Measurements from ENCODE around the gene CTDSP1.

CTDSP1 gene

GRCh38 chr2:218400167-218400929, 680 bp downstream of the CTDSP1 start:
- Histone ChIP-seq H3K4me3 (peak overlapping the region; percentile 79 to 97 (median 93)), H3K4me2 (peak overlapping the region; percentile 90 to 100 (median 98); a peak in 21 of 22 replicates), H3K9ac (peak overlapping the region; percentile 94 to 100 (median 99)), H3K36me3 (peaks cover 33 to 45% (median 42%) of the 10 kb centered on the region in 11 experiments), H3K27ac (peak overlapping the region; percentile 94 to 100 (median 99)), H3K4me1 (peaks cover 52 to 80% (median 75%) of the 10 kb centered on the region in 10 experiments), H4K20me1 (peaks cover 14 to 45% (median 33%) of the 10 kb centered on the region in 11 experiments; a peak in 14 of 22 replicates), H3K9me3 (replicated peaks in 1 of 11) (no peaks in the 10 kb centered on the region), H3K27me3 (peaks cover 0 to 26% (median 20%) of the 10 kb centered on the region in 11 experiments; a peak in 15 of 22 replicates)
- no peak for TF ChIP-seq Cebpa-rat (IDR thresholded peaks at IDR 0.05)

- Histone ChIP-seq H4K20me1 (peaks cover 14 to 51% (median 33%) of the 10 kb centered on the region in 11 experiments; a peak in 14 of 22 replicates), H3K36me3 (peaks cover 33 to 47% (median 43%) of the 10 kb centered on the region in 11 experiments), H3K27me3 (peaks cover 0 to 26% (median 20%) of the 10 kb centered on the region in 11 experiments; a peak in 15 of 22 replicates), H3K4me2 (peak overlapping the region; percentile 90 to 100 (median 98)), H3K4me1 (peaks cover 55 to 83% (median 77%) of the 10 kb centered on the region in 10 experiments), H3K4me3 (peak overlapping the region; percentile 79 to 97 (median 93)), H3K9ac (peak overlapping the region; percentile 94 to 100 (median 99)), H3K9me3 (replicated peaks in 1 of 11) (no peaks in the 10 kb centered on the region), H3K27ac (peak overlapping the region; percentile 44 to 100 (median 99); a peak in 21 of 22 replicates)
- TF ChIP-seq Cebpa-rat (IDR thresholded peaks at IDR 0.05), result no peak
These were observed 1.5 kb downstream of the CTDSP1 start for GRCh38 chr2:218400930-218401881.

GRCh38 chr2:218401890-218402289, 2.2 kb downstream of the CTDSP1 start:
- Histone ChIP-seq H4K20me1 (peaks cover 14 to 51% (median 33%) of the 10 kb centered on the region in 11 experiments; a peak in 14 of 22 replicates), H3K4me2 (peak overlapping the region; percentile 90 to 100 (median 98)), H3K27ac (peak overlapping the region in 10 of 11 experiments; percentile 96 to 100 (median 99); a peak in 16 of 22 replicates), H3K27me3 (peaks cover 0 to 25% (median 20%) of the 10 kb centered on the region in 11 experiments; a peak in 15 of 22 replicates), H3K4me3 (peak overlapping the region; percentile 79 to 97 (median 93); a peak in 19 of 20 replicates), H3K9ac (peak overlapping the region; percentile 94 to 100 (median 99)), H3K36me3 (peaks cover 33 to 47% (median 43%) of the 10 kb centered on the region in 11 experiments), H3K9me3 (replicated peaks in 1 of 11) (no peaks in the 10 kb centered on the region), H3K4me1 (peaks cover 59 to 81% (median 77%) of the 10 kb centered on the region in 10 experiments)
- no peak for TF ChIP-seq Cebpa-rat (IDR thresholded peaks at IDR 0.05)

- peaks cover 33 to 47% (median 43%) of the 10 kb centered on the region in 11 experiments for H3K36me3 ChIP-seq
- TF ChIP-seq Cebpa-rat (IDR thresholded peaks at IDR 0.05), result no peak
These were observed 2.8 kb downstream of the CTDSP1 start for GRCh38 chr2:218402491-218402901.

GRCh38 chr2:218402911-218403411, 3.3 kb downstream of the CTDSP1 start:
- Histone ChIP-seq H3K9me3 (replicated peaks in 1 of 11) (no peaks in the 10 kb centered on the region), H3K4me2 (peak overlapping the region; percentile 90 to 100 (median 98)), H3K27ac (peak overlapping the region in 7 of 11 experiments; percentile 78 to 100 (median 97); a peak in 7 of 22 replicates), H3K36me3 (peaks cover 33 to 47% (median 43%) of the 10 kb centered on the region in 11 experiments), H3K9ac (peak overlapping the region; percentile 69 to 100 (median 97); a peak in 17 of 22 replicates), H3K4me1 (peaks cover 65 to 81% (median 77%) of the 10 kb centered on the region in 10 experiments), H3K4me3 (peak overlapping the region in 7 of 10 experiments; percentile 34 to 97 (median 93); a peak in 12 of 20 replicates), H3K27me3 (peaks cover 0 to 14% (median 11%) of the 10 kb centered on the region in 11 experiments; a peak in 15 of 22 replicates), H4K20me1 (peaks cover 14 to 51% (median 33%) of the 10 kb centered on the region in 11 experiments; a peak in 14 of 22 replicates)
- no peak for TF ChIP-seq Cebpa-rat (IDR thresholded peaks at IDR 0.05)

More at GRCh38 chr2:218402491-218402901, 2.8 kb downstream of the CTDSP1 start:
- H3K4me1 ChIP-seq, result peaks cover 63 to 81% (median 77%) of the 10 kb centered on the region in 10 experiments
- peaks cover 14 to 51% (median 33%) of the 10 kb centered on the region in 11 experiments; a peak in 14 of 22 replicates for H4K20me1 ChIP-seq
- peak overlapping the region in 10 of 11 experiments; percentile 94 to 100 (median 98); a peak in 17 of 22 replicates for H3K9ac ChIP-seq
- peaks cover 0 to 19% (median 15%) of the 10 kb centered on the region in 11 experiments; a peak in 15 of 22 replicates for H3K27me3 ChIP-seq
- H3K9me3 ChIP-seq (replicated peaks in 1 of 11), result no peaks in the 10 kb centered on the region
- H3K4me3 ChIP-seq, result peak overlapping the region in 8 of 10 experiments; percentile 79 to 97 (median 94); a peak in 14 of 20 replicates
- H3K4me2 ChIP-seq, result peak overlapping the region; percentile 90 to 100 (median 98); a peak in 21 of 22 replicates
- H3K27ac ChIP-seq, result peak overlapping the region in 8 of 11 experiments; percentile 85 to 100 (median 99); a peak in 9 of 22 replicates

- no peak for TF ChIP-seq Cebpa-rat (IDR thresholded peaks at IDR 0.05)
These were observed 4.1 kb downstream of the CTDSP1 start for GRCh38 chr2:218403810-218404209.

GRCh38 chr2:218404351-218405085, 4.8 kb downstream of the CTDSP1 start:
- Histone ChIP-seq H3K9me3 (replicated peaks in 1 of 11) (no peaks in the 10 kb centered on the region), H3K4me3 (peak overlapping the region; percentile 2 to 97 (median 68); a peak in 16 of 20 replicates), H3K9ac (peak overlapping the region; percentile 69 to 100 (median 94)), H3K4me1 (peaks cover 71 to 76% (median 74%) of the 10 kb centered on the region in 10 experiments), H3K27ac (peak overlapping the region; percentile 15 to 98 (median 78); a peak in 21 of 22 replicates), H3K4me2 (peak overlapping the region; percentile 90 to 100 (median 98)), H4K20me1 (peaks cover 14 to 51% (median 33%) of the 10 kb centered on the region in 11 experiments; a peak in 14 of 22 replicates), H3K36me3 (peaks cover 33 to 47% (median 43%) of the 10 kb centered on the region in 11 experiments), H3K27me3 (no peaks in the 10 kb centered on the region)
- TF ChIP-seq Cebpa-rat (IDR thresholded peaks at IDR 0.05), result no peak

More at GRCh38 chr2:218403810-218404209, 4.1 kb downstream of the CTDSP1 start:
- Histone ChIP-seq H3K9ac (peak overlapping the region; percentile 69 to 100 (median 94)), H3K27ac (peak overlapping the region in 10 of 11 experiments; percentile 58 to 98 (median 78); a peak in 17 of 22 replicates), H3K27me3 (peaks cover 0 to 6% (median 3%) of the 10 kb centered on the region in 11 experiments; a peak in 11 of 22 replicates), H3K4me3 (peak overlapping the region; percentile 44 to 97 (median 84); a peak in 16 of 20 replicates), H3K9me3 (replicated peaks in 1 of 11) (no peaks in the 10 kb centered on the region), H3K4me1 (peaks cover 73 to 81% (median 77%) of the 10 kb centered on the region in 10 experiments), H3K36me3 (peaks cover 33 to 47% (median 43%) of the 10 kb centered on the region in 11 experiments), H4K20me1 (peaks cover 14 to 51% (median 33%) of the 10 kb centered on the region in 11 experiments; a peak in 14 of 22 replicates), H3K4me2 (peak overlapping the region; percentile 90 to 100 (median 98))

All from BLaER1 treated with 17β-estradiol and CSF1 and Interleukin-3, amounts not matched to agents 10 nM and 100 nM (cell line).